NCI-H2171 (cell line): Measurements from ENCODE around the gene LCLAT1.
A peak's percentile ranks its signal among the peaks of the same experiment; 100 is the strongest.
"Not testable (repeated sequence)": the region's sequence is repeated elsewhere in the genome, so short reads cannot be mapped to it uniquely, and the experiment has no call there.

Source experiments
- DNase-seq: peaks from one replicate; lab custom pipeline; 2025; lab: John Stamatoyannopoulos, UW

The LCLAT1 gene

GRCh38 chr2:30455114-30455738, 8.2 kb downstream of the LCLAT1 start:
- no peak for DNase-seq

- peak; percentile 24 for DNase-seq
Measured at GRCh38 chr2:30456106-30456505, 9.1 kb downstream of the LCLAT1 start.

GRCh38 chr2:30456579-30456978, 9.5 kb downstream of the LCLAT1 start:
- no peak for DNase-seq

GRCh38 chr2:30457296-30457695, 10.2 kb downstream of the LCLAT1 start:
- no peak for DNase-seq

GRCh38 chr2:30459140-30459539, 12.1 kb downstream of the LCLAT1 start:
- no peak for DNase-seq

- DNase-seq: no peak
Measured at GRCh38 chr2:30462131-30462857, 15.2 kb downstream of the LCLAT1 start.

GRCh38 chr2:30463535-30463934, 16.5 kb downstream of the LCLAT1 start:
- DNase-seq: no peak

- no peak for DNase-seq
Measured at GRCh38 chr2:30464544-30465170, 17.6 kb downstream of the LCLAT1 start.

- DNase-seq: no peak
Measured at GRCh38 chr2:30465171-30465545, 18.1 kb downstream of the LCLAT1 start.

- DNase-seq: no peak
Measured at GRCh38 chr2:30466216-30466615, 19.2 kb downstream of the LCLAT1 start.

GRCh38 chr2:30467062-30467826, 20.2 kb downstream of the LCLAT1 start:
- not testable (repeated sequence) for DNase-seq

- DNase-seq: no peak
Measured at GRCh38 chr2:30470426-30470825, 23.4 kb downstream of the LCLAT1 start.

GRCh38 chr2:30472326-30472725, 25.3 kb downstream of the LCLAT1 start:
- DNase-seq: no peak

GRCh38 chr2:30475542-30475941, 28.5 kb downstream of the LCLAT1 start:
- DNase-seq: no peak

GRCh38 chr2:30476636-30477035, 29.6 kb downstream of the LCLAT1 start:
- no peak for DNase-seq

GRCh38 chr2:30480703-30481322, 33.8 kb downstream of the LCLAT1 start:
- no peak for DNase-seq

- no peak for DNase-seq
Measured at GRCh38 chr2:30481323-30481800, 34.3 kb downstream of the LCLAT1 start.

GRCh38 chr2:30482011-30482410, 35.0 kb downstream of the LCLAT1 start:
- DNase-seq: no peak

GRCh38 chr2:30484145-30484544, 37.1 kb downstream of the LCLAT1 start:
- no peak for DNase-seq

- no peak for DNase-seq
Measured at GRCh38 chr2:30484995-30485394, 37.9 kb downstream of the LCLAT1 start.

- no peak for DNase-seq
Measured at GRCh38 chr2:30486655-30487054, 39.6 kb downstream of the LCLAT1 start.

- no peak for DNase-seq
Measured at GRCh38 chr2:30487603-30488002, 40.6 kb downstream of the LCLAT1 start.
